GM23338 (cell line): ENCODE results near the gene DPH2. TPM values are rescaled to one million over a fixed set of nuclear protein-coding genes. Genes with fewer than 3 reads are reported as not detected.

Experiments used
- ATAC-seq: fragments of 200-7000 bp; cut with Tn5 transposase; 3 replicates; pipeline ENCODE4 v1.9.1; 2020
- DNase-seq: peaks from one replicate; pipeline ENCODE4 v3.0.0-alpha.2; 2015; ENCODE audit warnings: low spot score
- H2AFZ ChIP-seq: fragments of 200-600 bp; sonication (generic); 2 replicates; pipeline ENCODE4 v1.8.0; 2016; ENCODE audit warnings: antibody characterized with exemption, mild to moderate bottlenecking, moderate library complexity
- H3F3A ChIP-seq: fragments of 200-600 bp; sonication (generic); replicated peaks from 2 replicates; pipeline ENCODE4 v1.8.0; 2017; ENCODE audit warnings: antibody characterized with exemption, mixed run types, low read depth
- H3K27ac ChIP-seq: fragments of 200-600 bp; sonication (generic); 2 replicates; pipeline ENCODE4 v1.6.1; 2016; ENCODE audit warnings: low read depth
- H3K27me3 ChIP-seq: fragments of 200-600 bp; sonication (generic); 2 replicates; pipeline ENCODE4 v1.8.0; 2016; ENCODE audit warnings: mild to moderate bottlenecking, mixed run types, moderate library complexity; ENCODE audit not compliant: insufficient read depth
- H3K36me3 ChIP-seq: fragments of 200-600 bp; sonication (generic); 2 replicates; pipeline ENCODE4 v1.8.0; 2016; ENCODE audit warnings: mild to moderate bottlenecking; ENCODE audit not compliant: insufficient read depth
- H3K4me1 ChIP-seq: fragments of 200-600 bp; sonication (generic); 2 replicates; pipeline ENCODE4 v1.8.0; 2016; ENCODE audit warnings: mild to moderate bottlenecking, moderate library complexity; ENCODE audit not compliant: insufficient read depth
- H3K4me2 ChIP-seq: fragments of 200-600 bp; sonication (generic); 2 replicates; pipeline ENCODE4 v1.7.1; 2017; ENCODE audit warnings: mixed run types
- H3K4me3 ChIP-seq: fragments of 200-600 bp; sonication (generic); 2 replicates; pipeline ENCODE4 v1.6.1; 2016; ENCODE audit warnings: mixed run types
- H3K79me2 ChIP-seq: fragments of 200-600 bp; sonication (generic); replicated peaks from 2 replicates; pipeline ENCODE4 v1.8.0; 2017; ENCODE audit warnings: mild to moderate bottlenecking; ENCODE audit not compliant: insufficient read depth
- H3K9me2 ChIP-seq: fragments of 200-600 bp; sonication (generic); 2 replicates; pipeline ENCODE4 v1.8.0; 2017; ENCODE audit not compliant: insufficient read depth
- H4K20me1 ChIP-seq: fragments of 200-600 bp; sonication (generic); replicated peaks from 2 replicates; pipeline ENCODE4 v1.8.0; 2017; ENCODE audit warnings: mild to moderate bottlenecking; ENCODE audit not compliant: insufficient read depth
- H3K27ac Mint-ChIP-seq: 2 replicates; pipeline ENCODE4 v1.8.0; 2020; ENCODE audit warnings: inconsistent platforms, mild to moderate bottlenecking, moderate library complexity, mixed read lengths
- H3K27me3 Mint-ChIP-seq: 3 replicates; pipeline ENCODE4 v1.8.0; 2022; ENCODE audit warnings: low read depth, mild to moderate bottlenecking, moderate library complexity, mixed read lengths, inconsistent platforms; ENCODE audit not compliant: insufficient read depth, poor library complexity
- H3K36me3 Mint-ChIP-seq: 3 replicates; pipeline ENCODE4 v1.8.0; 2021; ENCODE audit warnings: low read depth, mild to moderate bottlenecking, inconsistent platforms, moderate library complexity, mixed read lengths
- H3K4me1 Mint-ChIP-seq: 3 replicates; pipeline ENCODE4 v1.8.0; 2020; ENCODE audit warnings: mild to moderate bottlenecking, inconsistent platforms, mixed read lengths
- H3K4me3 Mint-ChIP-seq: 3 replicates; pipeline ENCODE4 v1.8.0; 2021; ENCODE audit warnings: moderate library complexity, mild to moderate bottlenecking, inconsistent platforms, mixed read lengths
- H3K9me3 Mint-ChIP-seq: 3 replicates; pipeline ENCODE4 v1.8.0; 2020; ENCODE audit warnings: moderate library complexity, mild to moderate bottlenecking, inconsistent platforms, mixed read lengths
- CREB1 ChIP-seq: fragments of 250-450 bp; sonication (Bioruptor Pico); IDR thresholded peaks from 2 replicates; pipeline ENCODE4 v1.5.0; 2020; ENCODE audit warnings: low read depth, mild to moderate bottlenecking, moderate library complexity
- CTCF ChIP-seq, 2 experiments: fragments of 200-600 bp in 1 of 2; sonication (generic) in 1 of 2; conservative IDR thresholded peaks; 2 replicates each; pipeline versions ENCODE4 v1.5.1 to v1.6.1; 2016 to 2017; ENCODE audit warnings: antibody characterized with exemption in 2 of 2, low read depth in 2 of 2, mild to moderate bottlenecking in 2 of 2, moderate library complexity in 1 of 2
- ETS1 ChIP-seq: IDR thresholded peaks from 2 replicates; pipeline ENCODE4 v1.6.1; 2016; ENCODE audit warnings: antibody characterized with exemption
- EZH2 ChIP-seq: fragments of 200-600 bp; sonication (generic); IDR thresholded peaks from one replicate; pipeline ENCODE4 v1.8.0; 2017; ENCODE audit warnings: antibody characterized with exemption, mild to moderate bottlenecking, low read depth; ENCODE audit not compliant: unreplicated experiment
- EZH2phosphoT487 ChIP-seq: fragments of 200-600 bp; sonication (generic); IDR thresholded peaks from one replicate; pipeline ENCODE4 v1.8.1; 2018; ENCODE audit warnings: antibody characterized with exemption; ENCODE audit not compliant: unreplicated experiment
- JUNB ChIP-seq: IDR thresholded peaks from one replicate; pipeline ENCODE4 v1.6.1; 2016; ENCODE audit warnings: antibody characterized with exemption; ENCODE audit not compliant: unreplicated experiment
- NANOG ChIP-seq: IDR thresholded peaks from 2 replicates; pipeline ENCODE4 v1.6.1; 2016; ENCODE audit warnings: antibody characterized with exemption, borderline replicate concordance
- POLR2AphosphoS5 ChIP-seq: IDR thresholded peaks from 2 replicates; pipeline ENCODE4 v1.6.1; 2016; ENCODE audit warnings: antibody characterized with exemption, low read depth
- REST ChIP-seq: IDR thresholded peaks from one replicate; pipeline ENCODE4 v1.6.1; 2018; ENCODE audit warnings: antibody characterized with exemption; ENCODE audit not compliant: unreplicated experiment
- ZNF331 ChIP-seq: fragments of 250-450 bp; sonication (Bioruptor Pico); IDR thresholded peaks from 2 replicates; pipeline ENCODE4 v1.5.0; 2020; ENCODE audit warnings: low read depth, mild to moderate bottlenecking, moderate library complexity
- ZNF462 ChIP-seq: fragments of 250-450 bp; sonication (Bioruptor Pico); IDR thresholded peaks from 2 replicates; pipeline ENCODE4 v1.5.0; 2020; ENCODE audit warnings: mild to moderate bottlenecking, moderate library complexity
- polyA plus RNA-seq: library from polyadenylated mRNA; unstranded; fragments of >200 nt; fragmentation: Nextera tagmentation; extraction: Ambion mirVana; gene quantifications from 2 replicates; pipeline ENCODE4 v1.2.1, GENCODE V29; 2016
- total RNA-seq: library from RNA; depleted of rRNA; stranded (reverse); fragments of >200 nt; shearing (Covaris generic); gene quantifications from 2 replicates; pipeline ENCODE4 v1.2.3, GENCODE V29; 2014

DPH2 gene
- total and polyA plus RNA-seq, 2 experiments from 2014 or later = 32.1 to 90.3 TPM

GRCh38 chr1:43952731-43953346 is 17.0 kb upstream of the DPH2 start:
- peaks cover 4% of the 10 kb centered on the region; the same call in 1 of the 2 replicates for H3K79me2 ChIP-seq
- H4K20me1 ChIP-seq = no peaks in the 10 kb centered on the region; the same call in 1 of the 2 replicates
- H3K4me3 Mint-ChIP-seq = 0 out of 3 replicates have a peak overlapping the region, but pooled peaks have one; percentile 11
- H3K36me3 ChIP-seq = no peaks in the 10 kb centered on the region
- TF ChIP-seq ZNF462 (CRISPR knock-in tag) = no peak
- no peak for TF ChIP-seq JUNB
- no peak for TF ChIP-seq REST
- no peak for TF ChIP-seq EZH2phosphoT487
- TF ChIP-seq ZNF331 (CRISPR knock-in tag) = no peak
- TF ChIP-seq CTCF (conservative IDR thresholded peaks at IDR 0.05; ENCODE audit: low read depth in 2 of 2) = no peak
- TF ChIP-seq NANOG = no peak
- TF ChIP-seq EZH2 = no peak
- no peak for TF ChIP-seq ETS1
- no peak for TF ChIP-seq POLR2AphosphoS5
- no peak for TF ChIP-seq CREB1 (CRISPR knock-in tag)
- H3K27me3 Mint-ChIP-seq = peaks cover 13% of the 10 kb centered on the region
- H3K9me3 Mint-ChIP-seq = no peaks in the 10 kb centered on the region
- peaks cover 19% of the 10 kb centered on the region for H3K4me1 Mint-ChIP-seq
- H3K36me3 Mint-ChIP-seq = no peaks in the 10 kb centered on the region; the same call in 2 of the 3 replicates
- 0 out of 2 replicates have a peak overlapping the region, but pooled peaks have one; percentile 23 for H3K27ac Mint-ChIP-seq
- ATAC-seq (peak; percentile 97), DNase-seq (peak; percentile 94)
- no peak overlapping the region for H3K4me3 ChIP-seq
- H3K9me2 ChIP-seq = no peaks in the 10 kb centered on the region
- H3K27ac ChIP-seq = no peak overlapping the region
- H3K27me3 ChIP-seq = no peaks in the 10 kb centered on the region
- H3F3A ChIP-seq = no peaks in the 10 kb centered on the region
- no peak overlapping the region for H2AFZ ChIP-seq
- H3K4me1 ChIP-seq = peaks cover 3% of the 10 kb centered on the region; the same call in 1 of the 2 replicates
- no peak overlapping the region for H3K4me2 ChIP-seq
